Ovary (tissue), 3 donors: ENCODE results near the gene SYNDIG1.

Source experiments
- CTCF ChIP-seq, 3 donors: fragments of 450-650 bp in 2 of 3; fragments of 200-600 bp in 1 of 3; IDR thresholded peaks; one replicate each; pipeline versions ENCODE4 v1.5.1 to v1.8.0; 2016 to 2022; ENCODE audit warnings: antibody characterized with exemption in 3 of 3, mild to moderate bottlenecking in 1 of 3
- EP300 ChIP-seq: sonication (generic); formaldehyde crosslinking; IDR thresholded peaks from one replicate; pipeline ENCODE4 v1.6.1; 2017; ENCODE audit warnings: antibody characterized with exemption
- POLR2A ChIP-seq: fragments of 450-650 bp; IDR thresholded peaks from one replicate; pipeline ENCODE4 v1.6.1; 2017; ENCODE audit warnings: antibody characterized with exemption, mild to moderate bottlenecking, moderate library complexity
- donor health status: DM: no; HTN: no; CAD: no.

- TF ChIP-seq POLR2A: no peak
- TF ChIP-seq CTCF (IDR thresholded peaks at IDR 0.05): no peak
- TF ChIP-seq EP300: no peak
These were observed 20.3 kb upstream of the SYNDIG1 start for GRCh38 chr20:24449026-24449720.
